SW480 (cell line): ENCODE data around the gene TRIB2.

Experiments used
- DNase-seq: peaks from one replicate; pipeline ENCODE4 v3.0.0-alpha.2; 2016; ENCODE audit warnings: low spot score

TRIB2 gene

GRCh38 chr2:12742891-12743290 is 26.2 kb downstream of the TRIB2 start:
- no peak for DNase-seq

- DNase-seq, result no peak
These were observed 33.6 kb downstream of the TRIB2 start for GRCh38 chr2:12750166-12750905.

- DNase-seq, result no peak
These were observed 37.9 kb downstream of the TRIB2 start for GRCh38 chr2:12754643-12755042.

- no peak for DNase-seq
These were observed 38.6 kb downstream of the TRIB2 start for GRCh38 chr2:12755384-12755783.

GRCh38 chr2:12759248-12759647 is 42.5 kb downstream of the TRIB2 start:
- no peak for DNase-seq

- no peak for DNase-seq
These were observed 44.4 kb downstream of the TRIB2 start for GRCh38 chr2:12761104-12761503.

- no peak for DNase-seq
These were observed 45.6 kb downstream of the TRIB2 start for GRCh38 chr2:12762337-12762736.

GRCh38 chr2:12762976-12763375 is 46.2 kb downstream of the TRIB2 start:
- DNase-seq, result no peak

- DNase-seq, result no peak
These were observed 46.8 kb downstream of the TRIB2 start for GRCh38 chr2:12763486-12763885.

GRCh38 chr2:12764075-12764730 is 47.5 kb downstream of the TRIB2 start:
- DNase-seq, result no peak

GRCh38 chr2:12764849-12765605 is 48.3 kb downstream of the TRIB2 start:
- no peak for DNase-seq

- no peak for DNase-seq
These were observed 49.7 kb downstream of the TRIB2 start for GRCh38 chr2:12766421-12766879.

- no peak for DNase-seq
These were observed 50.8 kb downstream of the TRIB2 start for GRCh38 chr2:12767541-12767940.

GRCh38 chr2:12767996-12768624 is 51.4 kb downstream of the TRIB2 start:
- no peak for DNase-seq

GRCh38 chr2:12769492-12770105 is 52.9 kb downstream of the TRIB2 start:
- DNase-seq, result no peak

GRCh38 chr2:12770300-12770968 is 53.7 kb downstream of the TRIB2 start:
- no peak for DNase-seq

GRCh38 chr2:12771154-12771553 is 54.4 kb downstream of the TRIB2 start:
- DNase-seq, result no peak

- no peak for DNase-seq
These were observed 57.1 kb downstream of the TRIB2 start for GRCh38 chr2:12773586-12774394.

- DNase-seq, result no peak
These were observed 57.6 kb downstream of the TRIB2 start for GRCh38 chr2:12774395-12774727.

GRCh38 chr2:12776521-12776961 is 59.8 kb downstream of the TRIB2 start:
- DNase-seq, result no peak

GRCh38 chr2:12778369-12778768 is 61.6 kb downstream of the TRIB2 start:
- DNase-seq, result peak; percentile 83
